Dermis microvascular lymphatic vessel endothelial cell (primary cell): ENCODE measurements around the gene KCNS1. TPM values are rescaled to one million over a fixed set of nuclear protein-coding genes. Genes with fewer than 3 reads are reported as not detected.
"Not testable (repeated sequence)": the region's sequence is repeated elsewhere in the genome, so short reads cannot be mapped to it uniquely, and the experiment has no call there.

Source experiments
- DNase-seq, 2 donors: peaks; one replicate each; pipeline versions ENCODE4 v3.0.0 to v3.0.0-alpha.2; 2010; ENCODE audit warnings: low read depth in 2 of 2
- total RNA-seq: library from RNA; depleted of rRNA; stranded (reverse); fragments of >200 nt; gene quantifications from 2 replicates; pipeline ENCODE4 v1.2.1, GENCODE V29; 2014

Gene KCNS1
- total RNA-seq, 1 donor from 2014 or later, result under 0.01 TPM

GRCh38 chr20:45080867-45081624 is 19.9 kb downstream of the KCNS1 start:
- peak in 1 of 2 donors; percentile 36 for DNase-seq

- no peak for DNase-seq
Observed at GRCh38 chr20:45077559-45077958, 23.4 kb downstream of the KCNS1 start.

- no peak for DNase-seq
Observed at GRCh38 chr20:45073221-45073620, 27.7 kb downstream of the KCNS1 start.

- DNase-seq, result no peak
Observed at GRCh38 chr20:45072066-45072465, 28.9 kb downstream of the KCNS1 start.

- DNase-seq, result peak in 1 of 2 donors; percentile 81
Observed at GRCh38 chr20:45070932-45071632, 29.8 kb downstream of the KCNS1 start.

GRCh38 chr20:45069261-45069660 is 31.7 kb downstream of the KCNS1 start:
- DNase-seq, result no peak

GRCh38 chr20:45067558-45067957 is 33.4 kb downstream of the KCNS1 start:
- DNase-seq, result no peak

- DNase-seq, result no peak
Observed at GRCh38 chr20:45067087-45067486, 33.8 kb downstream of the KCNS1 start.

- no peak for DNase-seq
Observed at GRCh38 chr20:45066372-45066771, 34.6 kb downstream of the KCNS1 start.

GRCh38 chr20:45064812-45065211 is 36.1 kb downstream of the KCNS1 start:
- no peak for DNase-seq

- not testable (repeated sequence) for DNase-seq
Observed at GRCh38 chr20:45063107-45063506, 37.8 kb downstream of the KCNS1 start.

- DNase-seq, result peak; percentile 10 to 71
Observed at GRCh38 chr20:45061244-45061643, 39.7 kb downstream of the KCNS1 start.

- no peak for DNase-seq
Observed at GRCh38 chr20:45060294-45060693, 40.6 kb downstream of the KCNS1 start.

GRCh38 chr20:45059022-45059728 is 41.8 kb downstream of the KCNS1 start:
- peak in 1 of 2 donors; percentile 31 for DNase-seq

GRCh38 chr20:45058168-45058850 is 42.6 kb downstream of the KCNS1 start:
- DNase-seq, result no peak

- DNase-seq, result no peak
Observed at GRCh38 chr20:45056473-45057173, 44.3 kb downstream of the KCNS1 start.

GRCh38 chr20:45055056-45055455 is 45.9 kb downstream of the KCNS1 start:
- DNase-seq, result no peak

GRCh38 chr20:45053430-45054351 is 47.2 kb downstream of the KCNS1 start:
- DNase-seq, result no peak

GRCh38 chr20:45052698-45053429 is 48.1 kb downstream of the KCNS1 start:
- no peak for DNase-seq
